Measurements from ENCODE around the gene VTN. TPM values are rescaled to one million over a fixed set of nuclear protein-coding genes. Genes with fewer than 3 reads are reported as not detected.

Gene VTN
- total RNA-seq, 1 donor from 2014 or later: 0.18 TPM

GRCh38 chr17:28402844-28403243 is 32.7 kb upstream of the VTN start:
- ChIA-PET CTCF (interaction anchor here (5.1 kb wide), 1 partner anchor 14 kb away, joined by 26 read pairs; no protein-coding TSS in a partner anchor), POLR2A (no interaction called here)
- Mint-ChIP-seq H3K27ac (no peak overlapping the region), H3K9me3 (no peaks in the 10 kb centered on the region), H3K4me1 (peaks cover 16% of the 10 kb centered on the region), H3K36me3 (ENCODE audit: low read depth) (no peaks in the 10 kb centered on the region), H3K27me3 (no peaks in the 10 kb centered on the region), H3K4me3 (no peak overlapping the region)
- TF ChIP-seq CTCF (IDR thresholded peaks at IDR 0.05): no peak
- no peak for ATAC-seq (ENCODE audit: low read depth)
- DNase-seq: no peak
- intact Hi-C loops (cut with micrococcal nuclease): no loop called here

GRCh38 chr17:28402224-28402630 is 32.1 kb upstream of the VTN start:
- no peaks in the 10 kb centered on the region for H3K36me3 Mint-ChIP-seq (ENCODE audit: low read depth)
- intact Hi-C loops (cut with micrococcal nuclease): no loop called here
- no peaks in the 10 kb centered on the region for H3K27me3 Mint-ChIP-seq
- no peak overlapping the region for H3K27ac Mint-ChIP-seq
- no peak for TF ChIP-seq CTCF (IDR thresholded peaks at IDR 0.05)
- no peaks in the 10 kb centered on the region for H3K9me3 Mint-ChIP-seq
- H3K4me1 Mint-ChIP-seq: peaks cover 16% of the 10 kb centered on the region
- ChIA-PET POLR2A (no interaction called here), CTCF (no interaction called here)
- no peak for DNase-seq
- no peak for ATAC-seq (ENCODE audit: low read depth)
- no peak overlapping the region for H3K4me3 Mint-ChIP-seq

GRCh38 chr17:28399808-28400207 is 29.7 kb upstream of the VTN start:
- H3K27me3 Mint-ChIP-seq: no peaks in the 10 kb centered on the region
- no peak overlapping the region for H3K27ac Mint-ChIP-seq

GRCh38 chr17:28398280-28398981 is 28.3 kb upstream of the VTN start:
- TF ChIP-seq CTCF (IDR thresholded peaks at IDR 0.05): no peak
- DNase-seq (no peak), ATAC-seq (ENCODE audit: low read depth) (peak; percentile 45)
- Mint-ChIP-seq H3K4me1 (peaks cover 8% of the 10 kb centered on the region), H3K27me3 (no peaks in the 10 kb centered on the region), H3K9me3 (no peaks in the 10 kb centered on the region), H3K4me3 (no peak overlapping the region), H3K36me3 (ENCODE audit: low read depth) (peaks cover 19% of the 10 kb centered on the region), H3K27ac (peak overlapping the region; percentile 20)
- ChIA-PET POLR2A (no interaction called here), CTCF (no interaction called here)
- intact Hi-C loops (cut with micrococcal nuclease): no loop called here

More at GRCh38 chr17:28399808-28400207, 29.7 kb upstream of the VTN start:
- no peak for TF ChIP-seq CTCF (IDR thresholded peaks at IDR 0.05)
- DNase-seq (no peak), ATAC-seq (ENCODE audit: low read depth) (no peak)
- H3K4me1 Mint-ChIP-seq: peaks cover 8% of the 10 kb centered on the region
- H3K4me3 Mint-ChIP-seq: no peak overlapping the region
- ChIA-PET POLR2A (no interaction called here), CTCF (no interaction called here)
- H3K36me3 Mint-ChIP-seq (ENCODE audit: low read depth): peaks cover 8% of the 10 kb centered on the region
- H3K9me3 Mint-ChIP-seq: no peaks in the 10 kb centered on the region
- intact Hi-C loops (cut with micrococcal nuclease): no loop called here

GRCh38 chr17:28397687-28398279 is 27.7 kb upstream of the VTN start:
- TF ChIP-seq CTCF (IDR thresholded peaks at IDR 0.05): no peak
- Mint-ChIP-seq H3K4me3 (no peak overlapping the region), H3K4me1 (peaks cover 8% of the 10 kb centered on the region), H3K36me3 (ENCODE audit: low read depth) (peaks cover 20% of the 10 kb centered on the region), H3K9me3 (no peaks in the 10 kb centered on the region), H3K27ac (peak overlapping the region; percentile 20), H3K27me3 (no peaks in the 10 kb centered on the region)
- ChIA-PET CTCF (no interaction called here), POLR2A (no interaction called here)
- intact Hi-C loops (cut with micrococcal nuclease): no loop called here
- ATAC-seq (ENCODE audit: low read depth) (no peak), DNase-seq (no peak)

Data from activated B cell treated with CpG ODN at 0.5 μM for 24 hours (primary cell).